Middle frontal gyrus (tissue), 1 donor: ENCODE measurements around the gene FBXO44.
"Not testable (repeated sequence)": the region's sequence is repeated elsewhere in the genome, so short reads cannot be mapped to it uniquely, and the experiment has no call there.

Experiments used
- DNase-seq: peaks from one replicate; pipeline ENCODE4 v3.0.0-alpha.2; 2015; ENCODE audit warnings: low spot score; ENCODE audit errors: extremely low spot score

FBXO44 gene, protein sequence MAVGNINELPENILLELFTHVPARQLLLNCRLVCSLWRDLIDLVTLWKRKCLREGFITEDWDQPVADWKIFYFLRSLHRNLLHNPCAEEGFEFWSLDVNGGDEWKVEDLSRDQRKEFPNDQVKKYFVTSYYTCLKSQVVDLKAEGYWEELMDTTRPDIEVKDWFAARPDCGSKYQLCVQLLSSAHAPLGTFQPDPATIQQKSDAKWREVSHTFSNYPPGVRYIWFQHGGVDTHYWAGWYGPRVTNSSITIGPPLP

DNA sequence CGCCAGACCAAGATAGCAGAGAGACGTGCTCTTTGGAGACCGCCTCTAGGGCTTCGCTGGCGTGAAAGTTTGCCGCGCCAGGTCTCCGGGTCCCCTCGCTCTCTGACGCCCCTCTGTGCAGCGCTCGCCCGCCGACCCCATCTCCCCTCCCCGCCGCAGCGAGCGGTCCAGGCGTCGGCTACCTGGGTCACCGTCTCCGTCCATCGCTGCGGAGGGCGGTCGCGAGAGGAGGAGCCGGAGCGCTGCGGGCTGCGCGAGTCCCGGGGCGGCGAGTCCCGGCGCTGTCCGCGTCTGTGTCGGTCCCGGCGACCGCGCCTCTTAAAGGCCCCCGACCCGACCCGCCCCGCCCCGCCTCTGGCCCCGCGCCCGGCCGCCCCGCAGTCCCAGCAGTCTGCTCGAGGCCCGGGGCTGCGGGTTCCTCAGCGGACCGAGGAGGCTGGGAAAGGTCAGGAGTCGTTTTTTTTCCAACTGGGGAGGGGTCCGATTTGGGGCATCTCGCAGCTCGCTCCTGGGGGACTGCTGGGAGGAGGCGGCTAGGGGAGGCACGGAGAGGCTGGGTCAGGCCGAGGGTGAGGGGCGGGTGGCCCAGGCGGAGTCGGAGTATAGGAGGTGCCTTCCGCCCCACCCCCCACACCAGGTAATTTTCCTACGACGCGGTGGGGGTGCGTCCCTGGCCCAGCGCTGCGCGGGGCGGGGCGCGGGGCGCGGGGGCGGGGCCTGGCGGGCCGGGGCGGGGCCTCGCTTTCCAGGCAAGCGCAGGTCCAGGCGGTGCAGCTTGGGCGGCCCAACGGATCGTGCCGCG lies at the start of gene FBXO44, which contains the start of gene FBXO2:
FBXO44 (plus strand) TSS at position 741 of the 802 bp plus-strand sequence. CDS start 959 bp downstream, outside the sequence.
FBXO2 (minus strand) TSS at position 293 of the 802 bp plus-strand sequence; CDS start at position 204, 89 bp downstream.
- DNase-seq: no peak

DNA sequence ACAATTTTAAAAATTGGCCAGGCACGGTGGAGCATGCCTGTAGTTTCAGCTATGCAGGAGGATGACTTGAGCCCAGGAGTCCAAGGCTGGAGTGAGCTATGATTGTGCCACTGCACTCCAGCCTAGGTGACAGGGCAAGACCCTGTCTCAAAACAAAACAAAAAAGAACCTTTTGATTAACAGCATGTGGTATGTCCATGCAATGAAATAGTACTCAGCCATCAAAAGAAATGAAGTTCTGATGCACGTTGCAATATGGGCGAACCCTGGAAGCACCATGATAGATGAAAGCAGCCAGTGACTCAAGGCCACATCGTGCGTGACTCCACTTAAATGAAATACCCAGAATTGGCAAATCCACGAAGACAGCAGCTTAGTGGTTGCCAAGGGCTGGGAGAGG lies 47.9 kb upstream of the FBXO44 start:
- no peak for DNase-seq

DNA sequence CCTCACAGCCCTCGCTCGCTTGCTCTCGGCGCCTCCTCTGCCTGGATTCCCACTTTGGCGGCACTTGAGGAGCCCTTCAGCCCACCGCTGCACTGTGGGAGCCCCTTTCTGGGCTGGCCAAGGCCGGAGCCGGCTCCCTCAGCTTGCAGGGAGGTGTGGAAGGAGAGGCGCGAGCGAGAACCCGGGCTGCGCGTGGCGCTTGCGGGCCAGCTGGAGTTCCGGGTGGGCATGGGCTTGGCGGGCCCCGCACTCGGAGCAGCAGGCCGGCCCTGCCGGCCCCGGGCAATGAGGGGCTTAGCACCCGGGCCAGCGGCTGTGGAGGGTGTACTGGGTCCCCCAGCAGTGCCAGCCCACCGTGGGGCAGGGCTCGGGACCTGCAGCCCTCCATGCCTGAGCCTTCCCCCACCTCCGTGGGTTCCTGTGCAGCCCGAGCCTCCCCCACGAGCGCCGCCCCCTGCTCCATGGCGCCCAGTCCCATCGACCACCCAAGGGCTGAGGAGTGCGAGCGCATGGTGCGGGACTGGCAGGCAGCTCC lies 46.0 kb upstream of the FBXO44 start:
- DNase-seq: not testable (repeated sequence)

DNA sequence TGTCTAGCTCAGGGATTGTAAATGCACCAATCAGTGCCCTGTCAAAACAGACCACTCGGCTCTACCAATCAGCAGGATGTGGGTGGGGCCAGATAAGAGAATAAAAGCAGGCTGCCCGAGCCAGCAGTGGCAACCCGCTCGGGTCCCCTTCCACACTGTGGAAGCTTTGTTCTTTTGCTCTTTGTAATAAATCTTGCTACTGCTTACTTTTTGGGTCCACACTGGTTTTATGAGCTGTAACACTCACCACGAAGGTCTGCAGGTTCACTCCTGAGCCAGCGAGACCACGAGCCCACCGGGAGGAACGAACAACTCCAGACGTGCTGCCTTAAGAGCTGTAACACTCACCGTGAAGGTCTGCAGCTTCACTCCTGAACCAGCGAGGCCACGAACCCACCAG lies 45.3 kb upstream of the FBXO44 start:
- DNase-seq: not testable (repeated sequence)

DNA sequence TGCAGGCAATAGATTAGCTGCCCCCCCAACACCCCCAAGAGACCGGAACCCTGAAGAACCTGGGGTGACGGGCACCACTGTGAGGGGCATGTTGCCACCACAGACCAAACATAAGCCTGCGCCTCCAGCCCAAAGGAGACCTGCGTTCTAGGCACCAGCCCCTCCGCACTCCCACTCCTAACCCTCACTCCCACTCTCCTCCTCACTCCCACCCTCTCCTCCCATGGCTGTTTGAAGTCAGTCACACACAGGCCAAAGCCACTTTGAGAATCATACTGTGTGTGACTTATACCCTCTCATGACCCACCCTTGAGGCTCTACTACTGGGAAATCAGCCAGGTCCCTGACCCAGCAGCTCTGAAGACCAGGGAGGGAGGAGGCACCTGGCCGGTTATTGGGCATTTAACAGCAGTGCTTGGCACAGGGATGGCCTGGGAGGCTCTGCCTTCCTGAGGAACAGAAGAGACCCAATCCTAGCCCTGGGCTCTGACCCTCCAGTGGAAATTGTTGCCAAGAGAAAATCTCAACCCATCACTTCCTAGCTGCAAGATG lies 44.0 kb upstream of the FBXO44 start:
- no peak for DNase-seq

DNA sequence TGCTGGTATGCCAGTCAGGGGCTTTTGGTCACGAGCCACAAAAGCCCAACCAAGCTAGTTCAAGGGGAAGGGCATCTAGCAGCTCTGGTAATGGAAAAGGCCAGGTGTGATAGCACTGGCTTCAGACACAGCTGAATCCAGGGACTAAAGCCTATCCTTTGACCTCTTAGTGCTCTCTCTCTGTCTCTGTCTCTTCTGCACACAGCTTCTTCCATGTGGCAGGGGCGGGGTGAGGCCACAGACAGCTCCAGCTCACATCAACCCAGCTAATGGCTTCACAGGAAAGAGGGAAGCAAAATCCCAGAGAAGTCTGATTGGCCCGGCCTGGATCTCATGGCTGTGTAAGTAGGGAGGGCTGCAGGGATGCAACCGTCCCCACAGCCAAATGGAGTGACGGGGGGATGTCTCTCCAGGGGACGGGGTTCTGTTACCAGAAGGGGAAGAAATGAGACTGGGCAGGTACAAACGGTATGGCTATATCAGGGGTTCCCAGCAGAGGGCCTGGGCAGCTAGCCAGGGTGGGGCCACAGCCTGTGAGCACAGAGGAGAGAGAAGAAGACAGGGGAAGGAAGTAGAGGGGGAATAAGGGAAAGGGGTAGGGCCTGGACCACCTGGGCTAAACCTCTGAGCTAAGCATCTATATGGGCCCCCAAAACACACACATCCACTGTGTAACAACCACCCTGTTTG lies 42.9 kb upstream of the FBXO44 start:
- no peak for DNase-seq

DNA sequence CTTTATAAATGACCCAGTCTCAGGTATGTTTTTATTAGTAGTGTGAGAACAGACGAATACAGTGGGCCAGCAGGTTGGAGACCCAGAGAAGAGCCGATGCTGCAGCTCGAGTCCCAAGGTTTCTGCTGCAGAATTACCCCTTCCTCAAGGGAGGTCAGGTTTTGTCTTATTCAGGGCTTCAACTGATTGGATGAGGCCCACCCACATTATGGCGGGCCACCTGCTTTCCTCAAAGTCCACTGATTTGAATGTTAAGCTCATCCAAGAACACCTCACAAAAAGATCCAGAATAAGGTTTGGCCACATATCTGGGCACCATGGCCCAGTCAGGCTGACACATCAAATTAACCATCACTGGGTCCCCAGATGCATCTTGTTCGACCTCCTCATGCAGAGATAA lies 41.3 kb upstream of the FBXO44 start:
- DNase-seq: no peak

DNA sequence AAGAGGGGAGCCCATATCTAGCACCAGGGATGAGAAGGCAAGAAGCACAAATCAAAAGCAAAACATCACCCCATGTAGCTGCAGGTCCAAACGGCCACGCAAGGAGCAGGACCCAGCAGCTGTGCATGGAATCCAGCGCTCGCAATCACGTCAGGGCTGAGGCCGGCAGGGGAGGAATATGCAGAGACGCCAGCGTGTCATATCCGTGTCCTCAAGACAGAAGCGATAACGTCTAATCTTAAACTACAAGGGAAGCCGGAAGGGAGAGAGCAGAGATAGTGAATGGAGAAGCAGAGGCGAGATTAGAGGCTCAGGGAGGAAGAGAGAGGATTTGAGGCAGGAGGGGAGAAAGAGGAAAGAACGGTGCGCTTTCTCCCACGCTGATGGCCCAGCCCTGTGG lies 39.6 kb upstream of the FBXO44 start:
- no peak for DNase-seq

DNA sequence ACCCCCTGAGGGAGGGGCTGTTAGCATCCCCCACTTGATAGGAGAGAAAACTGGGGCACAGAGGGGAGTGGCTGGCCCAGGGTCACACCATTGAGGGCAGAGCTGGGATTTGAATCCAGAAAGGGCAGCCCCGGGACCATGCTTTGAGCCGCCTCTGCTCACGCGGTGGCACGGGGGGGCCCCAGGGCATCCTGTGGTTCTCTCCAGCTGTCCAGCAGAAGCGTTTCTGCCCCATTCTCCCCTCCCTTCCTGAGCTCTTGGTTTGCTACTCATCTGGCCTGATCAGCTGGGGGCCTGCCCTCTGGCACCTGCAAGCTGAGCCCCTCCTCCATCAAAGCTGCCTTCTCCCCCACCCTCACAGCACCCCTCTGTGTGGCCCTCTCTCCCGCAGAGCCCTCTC lies 37.9 kb upstream of the FBXO44 start:
- no peak for DNase-seq

DNA sequence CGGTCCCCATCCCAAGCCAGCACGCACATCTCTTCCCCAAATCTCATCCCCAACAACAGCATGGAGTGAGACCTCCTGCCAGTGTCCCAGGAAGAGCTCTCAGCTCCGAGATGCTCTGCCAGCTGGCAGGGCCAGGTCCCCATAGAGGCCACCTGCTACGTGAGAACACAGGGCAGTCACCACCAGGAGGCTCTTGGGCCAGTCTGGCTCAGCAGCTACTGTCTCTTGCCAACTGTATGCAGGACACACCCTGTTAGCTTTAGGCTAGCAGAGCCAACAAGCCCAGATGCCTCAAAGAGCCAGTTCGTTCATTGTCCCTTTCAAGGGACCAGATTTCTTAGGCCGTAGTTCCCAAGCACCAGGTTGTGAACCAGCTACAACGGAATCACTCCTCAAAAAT lies 37.4 kb upstream of the FBXO44 start:
- DNase-seq: no peak

DNA sequence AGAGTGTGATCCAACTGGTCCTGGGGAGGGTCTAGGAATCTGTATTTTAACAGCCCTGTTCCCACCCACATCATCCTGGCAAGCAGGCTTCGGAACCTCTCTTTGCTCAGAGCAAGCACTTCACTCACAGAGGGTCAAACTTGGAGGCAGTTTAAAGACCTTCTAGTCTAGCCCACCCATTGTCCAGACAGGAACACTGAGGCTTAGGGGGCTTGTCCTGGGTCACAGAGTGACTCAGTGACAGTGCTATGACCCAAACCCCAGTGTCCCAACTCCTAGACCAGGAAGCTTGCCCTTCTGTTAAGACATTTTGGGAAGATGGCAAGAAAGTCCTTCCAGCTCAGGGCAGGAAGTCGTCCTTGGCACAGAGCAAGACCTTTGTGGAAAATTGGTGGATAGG lies 36.9 kb upstream of the FBXO44 start:
- no peak for DNase-seq

DNA sequence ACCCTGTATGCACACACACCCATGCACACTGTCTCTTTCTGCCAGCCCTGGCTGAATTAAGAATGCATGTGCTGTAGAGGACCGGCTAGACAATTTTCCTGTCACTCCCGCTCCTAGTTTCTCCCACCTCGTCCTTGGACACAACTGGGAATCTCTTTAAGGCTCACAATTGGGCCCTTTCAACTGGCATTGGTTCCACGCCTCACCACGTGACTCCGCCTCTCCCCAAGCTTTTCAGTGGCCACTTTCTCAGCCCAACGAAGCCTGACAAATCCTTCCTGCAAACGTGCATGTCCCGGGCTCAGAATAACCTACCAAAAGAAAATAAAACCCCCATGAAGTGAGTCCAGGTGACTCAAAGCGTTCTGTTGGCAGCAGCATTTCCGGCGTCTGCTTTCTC lies 34.3 kb upstream of the FBXO44 start:
- DNase-seq: no peak

DNA sequence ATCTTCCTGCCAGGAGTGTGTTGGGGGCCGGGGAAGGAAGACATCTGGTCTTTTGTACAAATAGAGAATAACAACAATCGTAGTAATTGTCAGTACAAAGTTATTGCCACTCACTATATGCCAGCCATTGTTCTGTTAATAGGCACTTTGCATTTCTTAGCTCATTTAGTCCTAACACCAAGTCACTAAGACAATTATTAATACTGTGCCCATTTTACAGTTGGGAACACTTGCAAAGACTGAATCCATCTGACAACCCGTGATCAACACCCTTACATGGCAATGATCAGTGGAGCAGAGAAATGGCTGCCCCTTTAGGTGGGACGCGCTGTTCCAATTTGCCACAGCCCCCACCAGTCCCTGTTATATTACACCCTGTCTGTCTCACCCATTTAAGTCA lies 33.8 kb upstream of the FBXO44 start:
- no peak for DNase-seq

DNA sequence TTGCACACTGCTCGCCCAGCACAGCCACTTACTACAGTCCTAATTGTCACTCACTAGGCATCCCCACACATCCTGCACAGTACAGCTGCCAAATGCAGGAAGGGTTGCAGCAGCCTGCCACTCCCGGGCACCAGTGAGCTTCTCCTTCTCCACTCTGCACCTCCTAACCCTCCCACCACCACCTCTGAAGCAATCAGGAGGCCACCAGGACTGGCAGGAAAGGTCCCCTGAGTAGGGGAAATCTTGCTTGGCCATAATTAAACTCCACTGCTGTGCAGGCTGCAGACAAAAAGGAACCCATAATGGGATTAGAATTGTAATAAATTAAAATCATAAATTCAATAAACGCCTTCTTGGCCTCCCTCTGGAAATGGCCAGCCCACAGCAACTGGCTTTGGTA lies 32.3 kb upstream of the FBXO44 start:
- DNase-seq: no peak

DNA sequence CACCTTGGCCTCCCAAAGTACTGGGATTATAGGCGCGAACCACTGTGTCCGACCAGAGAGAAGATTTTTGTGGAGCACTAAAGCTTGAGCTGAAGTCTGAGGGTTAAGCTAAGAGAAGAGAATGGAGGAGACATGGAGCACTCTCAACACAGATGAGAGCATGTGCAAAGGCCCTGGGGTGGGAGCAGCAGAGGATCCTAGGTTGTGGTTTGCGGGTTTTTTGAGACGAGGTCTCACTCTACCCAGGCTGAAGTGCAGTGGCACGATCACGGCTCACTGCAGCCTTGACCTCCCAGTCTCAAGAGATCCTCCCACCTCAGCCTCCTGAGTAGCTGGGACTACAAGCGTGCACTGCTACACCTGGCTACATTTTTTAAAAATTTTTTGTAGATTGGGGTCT lies 31.0 kb upstream of the FBXO44 start:
- DNase-seq: no peak

DNA sequence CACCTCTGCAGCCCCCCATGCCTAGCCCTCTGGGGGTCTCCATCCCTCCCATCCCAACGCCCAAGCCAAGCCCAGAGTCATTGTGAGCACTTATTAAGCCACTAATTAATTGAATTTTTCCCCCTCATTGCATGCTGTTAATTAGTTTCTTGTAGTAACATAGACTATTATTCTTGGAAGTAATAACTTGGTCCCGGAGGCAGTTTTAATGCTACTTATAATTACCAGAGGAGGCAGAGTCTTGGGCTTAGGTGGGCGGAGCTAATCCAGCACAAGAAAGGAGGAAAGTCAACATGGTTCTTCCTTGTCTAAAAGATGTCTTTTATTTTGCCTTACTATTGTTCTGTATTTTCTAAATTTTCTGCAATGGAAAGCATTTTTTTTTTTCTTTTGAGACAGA lies 28.1 kb upstream of the FBXO44 start:
- DNase-seq: no peak

DNA sequence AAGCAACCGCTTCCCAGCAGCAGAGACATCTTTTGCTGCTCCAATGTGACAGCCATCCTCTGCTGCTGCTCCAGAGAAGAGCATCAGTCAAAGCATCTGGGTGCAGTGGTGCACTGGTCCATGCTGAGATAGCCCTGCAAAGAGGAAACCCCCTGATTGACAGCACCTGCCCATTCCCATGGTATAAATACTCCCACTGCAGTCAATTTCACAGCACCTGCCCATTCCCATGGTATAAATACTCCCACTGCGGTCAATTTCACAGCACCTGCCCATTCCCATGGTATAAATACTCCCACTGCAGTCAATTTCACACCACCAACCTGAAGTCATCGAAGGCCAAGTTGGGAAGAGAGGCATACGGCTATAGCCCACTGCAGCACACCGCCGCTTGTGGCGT lies 25.9 kb upstream of the FBXO44 start:
- no peak for DNase-seq

DNA sequence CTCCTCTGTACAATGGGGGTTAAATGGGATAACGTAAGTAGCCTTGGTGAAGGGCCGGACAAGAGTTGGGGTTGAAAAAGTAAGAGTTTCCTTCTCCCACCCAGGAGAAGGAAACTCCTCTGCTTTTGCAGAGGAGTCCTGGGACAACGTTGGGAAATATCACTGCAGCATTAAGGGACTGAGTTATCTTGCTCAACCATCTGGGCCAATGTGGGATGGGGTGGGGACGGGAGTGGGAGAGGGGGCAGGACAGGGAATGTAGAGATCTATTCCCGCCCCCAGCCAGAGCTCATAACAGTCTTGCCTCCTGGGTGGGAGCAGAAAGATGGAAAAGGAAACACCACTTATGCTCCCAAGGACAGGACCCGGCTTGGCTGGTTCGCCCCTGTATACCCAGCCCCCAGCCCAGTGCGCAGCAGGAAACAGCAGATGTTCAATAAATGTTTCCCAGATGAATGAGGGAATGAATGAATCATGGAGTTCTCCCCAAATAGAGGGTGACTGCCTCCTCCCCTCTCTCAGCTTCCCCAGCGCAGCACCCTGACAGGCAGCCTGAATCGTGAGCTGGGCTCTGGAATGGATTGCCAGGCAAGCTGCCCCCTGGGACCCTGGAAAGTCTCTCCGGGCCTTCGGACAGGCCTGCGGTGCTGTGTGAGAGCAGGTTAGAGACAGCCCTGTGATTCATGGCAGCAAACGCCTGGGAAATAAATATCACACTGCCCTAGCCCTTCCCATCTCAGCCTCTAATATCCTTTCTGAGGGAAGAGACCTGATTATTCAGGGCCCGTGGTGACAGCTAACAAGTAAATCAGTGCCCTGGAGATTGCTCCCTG lies 25.3 kb upstream of the FBXO44 start:
- no peak for DNase-seq

DNA sequence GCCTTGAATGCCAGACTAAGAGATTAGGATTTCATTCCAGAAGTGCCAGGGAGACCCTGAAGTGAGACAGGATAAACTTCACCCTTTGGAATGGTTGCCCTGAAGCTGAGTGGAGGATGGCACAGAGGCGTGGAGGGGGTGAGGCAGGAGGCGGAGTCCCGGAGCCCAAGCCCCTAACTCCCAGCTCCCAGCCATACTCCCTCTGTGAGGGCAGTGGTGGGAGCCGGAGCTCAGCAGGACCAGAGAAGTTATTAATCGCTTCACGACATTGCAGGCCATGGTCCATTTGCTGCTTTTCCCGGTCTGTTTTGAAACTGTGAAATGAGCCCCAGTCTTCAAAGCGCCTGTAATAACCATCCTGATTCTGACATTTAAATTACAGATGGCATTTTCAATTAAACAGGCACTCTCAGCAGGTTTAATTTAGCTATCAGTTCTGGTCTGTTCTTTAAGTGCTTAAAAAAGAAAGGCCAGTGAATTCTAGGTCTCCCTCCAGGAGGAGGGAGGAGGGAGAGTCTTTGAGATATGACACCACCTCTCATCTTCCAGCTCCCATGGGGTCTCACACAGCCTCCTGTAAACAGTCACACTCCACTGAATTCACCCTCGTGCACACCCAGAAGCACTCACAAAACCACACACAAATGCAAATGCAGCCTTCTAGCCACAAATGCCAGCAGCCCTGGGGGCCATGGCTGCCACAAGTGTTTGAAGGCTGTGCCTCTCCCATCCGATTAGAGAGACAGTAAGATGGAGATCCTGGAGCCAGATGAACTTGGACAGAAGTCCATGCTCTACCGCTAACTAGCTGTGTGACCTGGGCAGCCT lies 20.1 kb upstream of the FBXO44 start:
- DNase-seq: no peak

DNA sequence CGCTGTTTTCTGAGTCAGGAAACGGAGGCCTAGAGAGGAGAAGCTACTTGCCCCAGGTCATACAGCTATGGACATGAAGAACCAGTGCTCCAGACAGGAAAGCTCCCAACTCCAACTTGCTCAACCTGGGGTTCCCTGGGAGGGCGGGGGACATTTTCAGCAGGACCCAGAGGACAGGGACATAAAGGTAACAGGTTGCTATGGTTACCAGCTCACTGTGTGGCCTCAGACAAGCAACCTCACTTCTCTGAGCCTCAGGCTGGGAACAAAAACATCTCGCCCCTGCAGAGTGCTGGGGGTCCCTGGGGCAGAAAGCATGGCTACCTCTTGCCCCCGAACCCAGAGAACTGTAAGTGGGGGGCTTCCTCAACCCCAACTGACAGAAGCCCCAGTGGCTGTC lies 16.6 kb upstream of the FBXO44 start:
- DNase-seq: no peak
